Skeletal muscle tissue (tissue), 4 donors: ENCODE data around the gene EFCC1. TPM values are rescaled to one million over a fixed set of nuclear protein-coding genes. Genes with fewer than 3 reads are reported as not detected.

Source experiments
- H3K27ac ChIP-seq: one replicate; pipeline ENCODE4 v1.7.0; 2013; ENCODE audit warnings: mild to moderate bottlenecking, low read depth, low read length, inconsistent platforms
- H3K27me3 ChIP-seq, 3 donors: one replicate each; pipeline ENCODE4 v1.7.0; 2013; ENCODE audit warnings: low read length in 3 of 3; ENCODE audit not compliant: control insufficient read depth in 3 of 3, insufficient read depth in 3 of 3
- H3K36me3 ChIP-seq, 3 donors: one replicate each; pipeline ENCODE4 v1.7.0; 2013; ENCODE audit warnings: low read length in 3 of 3; ENCODE audit not compliant: control insufficient read depth in 3 of 3, insufficient read depth in 3 of 3
- H3K4me1 ChIP-seq, 3 donors: one replicate each; pipeline ENCODE4 v1.7.0; 2013; ENCODE audit warnings: low read length in 3 of 3, mild to moderate bottlenecking in 3 of 3; ENCODE audit not compliant: control insufficient read depth in 3 of 3, insufficient read depth in 3 of 3
- H3K4me3 ChIP-seq, 3 donors: one replicate each; pipeline ENCODE4 v1.7.0; 2013; ENCODE audit warnings: low read length in 3 of 3
- H3K9ac ChIP-seq, 3 donors: one replicate each; pipeline ENCODE4 v1.7.0; 2013; ENCODE audit warnings: low read length in 3 of 3, mild to moderate bottlenecking in 3 of 3, moderate library complexity in 2 of 3, low read depth in 1 of 3
- H3K9me3 ChIP-seq, 3 donors: one replicate each; pipeline ENCODE4 v1.7.0; 2013; ENCODE audit warnings: low read length in 3 of 3; ENCODE audit not compliant: control insufficient read depth in 3 of 3
- total RNA-seq: library from RNA; depleted of rRNA; stranded (reverse); fragments of >200 nt; gene quantifications from one replicate; pipeline ENCODE4 v1.2.3, GENCODE V29; 2014
- donor health status: Osteomylitis.

EFCC1 gene
- total RNA-seq, 1 donor from 2014 or later, result 1.0 TPM

- Histone ChIP-seq H3K4me3 (no peak overlapping the region), H3K36me3 (no peaks in the 10 kb centered on the region), H3K4me1 (peaks cover 13 to 16% (median 15%) of the 10 kb centered on the region in 3 donors), H3K27me3 (peaks cover 0 to 2% (median 0%) of the 10 kb centered on the region in 3 donors), H3K9ac (no peak overlapping the region), H3K9me3 (no peaks in the 10 kb centered on the region), H3K27ac (no peak overlapping the region)
These were observed 25.8 kb upstream of the EFCC1 start for GRCh38 chr3:128975276-128975675.

- Histone ChIP-seq H3K4me1 (no peaks in the 10 kb centered on the region), H3K9ac (no peak overlapping the region), H3K9me3 (no peaks in the 10 kb centered on the region), H3K27me3 (no peaks in the 10 kb centered on the region), H3K27ac (no peak overlapping the region), H3K36me3 (no peaks in the 10 kb centered on the region), H3K4me3 (no peak overlapping the region)
These were observed 17.6 kb upstream of the EFCC1 start for GRCh38 chr3:128983293-128984069.

DNA sequence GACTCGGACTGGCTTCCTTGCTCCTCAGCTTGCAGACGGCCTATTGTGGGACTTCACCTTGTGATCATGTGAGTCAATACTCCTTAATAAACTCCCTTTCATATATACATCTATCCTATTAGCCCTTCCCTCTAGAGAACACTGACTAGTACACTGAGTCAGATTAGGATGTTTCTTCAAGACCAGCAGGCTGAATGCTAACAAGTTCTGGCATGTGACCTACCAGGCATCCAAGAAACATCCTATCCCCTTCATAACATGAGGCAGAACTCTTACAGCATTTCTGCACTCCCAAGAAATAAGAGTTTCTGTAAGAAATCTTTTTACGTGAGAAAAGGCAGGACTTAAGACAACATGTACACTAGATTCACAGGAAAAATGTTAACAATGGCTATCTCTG, 16.5 kb upstream of the EFCC1 start:
- no peak overlapping the region for H3K4me3 ChIP-seq
- H3K27me3 ChIP-seq, result no peaks in the 10 kb centered on the region
- no peak overlapping the region for H3K9ac ChIP-seq
- H3K36me3 ChIP-seq, result no peaks in the 10 kb centered on the region
- no peaks in the 10 kb centered on the region for H3K4me1 ChIP-seq
- no peaks in the 10 kb centered on the region for H3K9me3 ChIP-seq
- no peak overlapping the region for H3K27ac ChIP-seq

DNA sequence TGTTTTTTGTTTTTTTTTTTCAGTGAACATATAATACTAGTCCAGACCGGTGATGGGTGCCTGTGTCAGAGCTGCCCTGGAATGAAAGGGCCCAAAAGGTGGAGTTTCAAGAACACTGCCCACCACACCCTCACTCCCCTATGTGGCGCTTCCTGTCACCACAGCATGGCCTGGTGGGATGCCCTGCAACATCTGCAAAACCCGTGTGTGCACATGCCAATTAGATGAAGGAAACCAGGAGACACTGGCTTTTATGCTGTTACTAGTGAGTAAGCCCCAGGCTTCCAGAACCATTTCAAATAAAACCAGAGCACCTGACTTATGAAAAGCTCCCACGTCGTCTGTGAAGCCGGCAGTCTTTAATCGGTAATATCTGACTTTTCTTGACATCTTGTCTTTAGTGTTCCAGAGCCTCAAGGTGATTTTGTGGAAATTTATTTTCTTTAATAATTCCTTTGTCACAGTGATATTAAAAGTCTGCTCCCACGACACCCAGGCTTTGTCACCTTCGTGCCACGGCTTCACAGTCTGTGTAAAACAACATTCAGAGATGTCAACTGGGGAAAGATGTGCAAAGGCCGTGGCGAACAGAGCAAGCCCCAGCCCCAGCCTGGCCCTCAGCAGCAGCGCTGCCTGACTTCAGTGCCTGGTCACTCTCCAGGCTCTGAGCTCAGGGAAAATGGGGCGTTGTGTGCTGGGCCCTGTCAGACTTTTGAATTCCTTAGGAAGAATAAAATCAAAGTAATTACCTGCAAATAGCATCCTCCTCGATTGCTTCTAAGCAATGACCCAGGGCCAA, 13.6 kb upstream of the EFCC1 start:
- no peak overlapping the region for H3K27ac ChIP-seq
- H3K4me1 ChIP-seq, result no peaks in the 10 kb centered on the region
- H3K36me3 ChIP-seq, result no peaks in the 10 kb centered on the region
- no peak overlapping the region for H3K4me3 ChIP-seq
- no peaks in the 10 kb centered on the region for H3K9me3 ChIP-seq
- no peak overlapping the region for H3K9ac ChIP-seq
- H3K27me3 ChIP-seq, result no peaks in the 10 kb centered on the region

- H3K27me3 ChIP-seq, result no peaks in the 10 kb centered on the region
- no peak overlapping the region for H3K9ac ChIP-seq
- no peak overlapping the region for H3K27ac ChIP-seq
- no peaks in the 10 kb centered on the region for H3K36me3 ChIP-seq
- no peaks in the 10 kb centered on the region for H3K9me3 ChIP-seq
- H3K4me1 ChIP-seq, result peaks cover 0 to under 1% (median 0%) of the 10 kb centered on the region in 3 donors
- H3K4me3 ChIP-seq, result no peak overlapping the region
These were observed 12.8 kb upstream of the EFCC1 start for GRCh38 chr3:128988286-128988685.

GRCh38 chr3:128991355-128991895, 9.7 kb upstream of the EFCC1 start:
- H3K27me3 ChIP-seq, result peaks cover 4 to 11% (median 5%) of the 10 kb centered on the region in 3 donors
- H3K4me1 ChIP-seq, result peaks cover 4 to 11% (median 10%) of the 10 kb centered on the region in 3 donors
- H3K36me3 ChIP-seq, result no peaks in the 10 kb centered on the region
- no peak overlapping the region for H3K27ac ChIP-seq
- no peak overlapping the region for H3K4me3 ChIP-seq
- no peak overlapping the region for H3K9ac ChIP-seq
- no peaks in the 10 kb centered on the region for H3K9me3 ChIP-seq

GRCh38 chr3:128992926-128993460, 8.1 kb upstream of the EFCC1 start:
- H3K4me1 ChIP-seq, result peaks cover 4 to 11% (median 10%) of the 10 kb centered on the region in 3 donors
- H3K36me3 ChIP-seq, result no peaks in the 10 kb centered on the region
- H3K4me3 ChIP-seq, result no peak overlapping the region
- no peaks in the 10 kb centered on the region for H3K9me3 ChIP-seq
- H3K27me3 ChIP-seq, result peaks cover 4 to 11% (median 5%) of the 10 kb centered on the region in 3 donors
- H3K9ac ChIP-seq, result no peak overlapping the region
- H3K27ac ChIP-seq, result no peak overlapping the region

GRCh38 chr3:128993461-128994172, 7.5 kb upstream of the EFCC1 start, which contains the start of gene CFAP92:
Gene CFAP92 (minus strand): TSS chr3:128994076. CDS start chr3:128993304, 772 bp downstream.
- Histone ChIP-seq H3K9ac (peak within 1 kb of the TSS in 2 of 3 donors; percentile 50 to 54), H3K4me1 (peaks cover 4 to 11% (median 10%) of the 10 kb centered on the region in 3 donors), H3K9me3 (no peaks in the 10 kb centered on the region), H3K36me3 (no peaks in the 10 kb centered on the region), H3K27ac (no peak within 1 kb of the TSS), H3K27me3 (peaks cover 4 to 11% (median 5%) of the 10 kb centered on the region in 3 donors), H3K4me3 (peak within 1 kb of the TSS; percentile 57 to 64 (median 63))

GRCh38 chr3:128994173-128994512, 7.0 kb upstream of the EFCC1 start:
- no peak overlapping the region for H3K9ac ChIP-seq
- H3K4me3 ChIP-seq, result peak overlapping the region; percentile 32 to 63 (median 57)
- no peak overlapping the region for H3K27ac ChIP-seq
- H3K4me1 ChIP-seq, result peaks cover 4 to 11% (median 10%) of the 10 kb centered on the region in 3 donors
- H3K9me3 ChIP-seq, result no peaks in the 10 kb centered on the region
- peaks cover 4 to 11% (median 5%) of the 10 kb centered on the region in 3 donors for H3K27me3 ChIP-seq
- no peaks in the 10 kb centered on the region for H3K36me3 ChIP-seq
